ENCODE measurements around the gene SLAMF9. TPM values are rescaled to one million over a fixed set of nuclear protein-coding genes. Genes with fewer than 3 reads are reported as not detected.

SLAMF9 gene
- total and polyA plus RNA-seq, 2 of the 8 experiments (the other 6 are each of a cell fraction or from before 2014, with no cell fraction given): not detected

- Histone ChIP-seq H3K27ac (ENCODE audit: low read depth, low read length) (no peak overlapping the region), H3K14ac (ENCODE audit: insufficient read length) (no peak overlapping the region), H3K36me3 (ENCODE audit: control insufficient read depth in 2 of 4, insufficient read depth in 4 of 4, low read length in 3 of 4) (no peaks in the 10 kb centered on the region), H2BK5ac (ENCODE audit: low read depth, low read length) (no peak overlapping the region), H3K4me1 (replicated peaks in 1 of 4; ENCODE audit: control insufficient read depth in 3 of 4, insufficient read depth in 4 of 4, low read length in 3 of 4) (no peaks in the 10 kb centered on the region; a peak in 1 of 7 replicates), H3K79me2 (ENCODE audit: control insufficient read depth in 1 of 2, insufficient read depth in 2 of 2, low read length in 2 of 2) (no peaks in the 10 kb centered on the region), H3K56ac (replicated peaks; ENCODE audit: insufficient read length, low read depth, low read length) (no peak overlapping the region), H3K18ac (ENCODE audit: extremely low read depth, low read length) (no peak overlapping the region), H3K9me3 (ENCODE audit: insufficient read depth in 2 of 2, low read depth in 1 of 2, low read length in 1 of 2) (no peaks in the 10 kb centered on the region), H2BK12ac (ENCODE audit: low read depth, low read length) (no peak overlapping the region), H3K27me3 (replicated peaks in 1 of 4; ENCODE audit: control insufficient read depth in 3 of 4, extremely low read depth in 1 of 4, insufficient read depth in 3 of 4, low read length in 3 of 4) (no peaks in the 10 kb centered on the region), H3K9ac (replicated peaks in 1 of 4; ENCODE audit: extremely low read depth in 1 of 4, low read depth in 3 of 4, low read length in 3 of 4) (no peak overlapping the region), H3K4me3 (ENCODE audit: extremely low read depth in 1 of 4, insufficient read depth in 2 of 4, low read depth in 3 of 4, low read length in 4 of 4) (no peak overlapping the region), H2AFZ (ENCODE audit: low read length) (no peak overlapping the region), H4K91ac (replicated peaks; ENCODE audit: insufficient read length, low read length) (no peak overlapping the region), H3K4me2 (ENCODE audit: insufficient read depth in 1 of 2, low read depth in 2 of 2, low read length in 2 of 2) (no peak overlapping the region), H4K5ac (ENCODE audit: insufficient read length, low read depth, low read length) (no peak overlapping the region), H3K79me1 (ENCODE audit: low read depth, low read length) (no peaks in the 10 kb centered on the region), H2BK20ac (ENCODE audit: low read length) (no peak overlapping the region), H2BK120ac (replicated peaks; ENCODE audit: low read depth, low read length) (no peak overlapping the region), H3K23ac (ENCODE audit: insufficient read length) (no peak overlapping the region), H3K4ac (replicated peaks; ENCODE audit: insufficient read length, low read depth, low read length) (no peak overlapping the region), H3K23me2 (ENCODE audit: low read depth, low read length) (no peaks in the 10 kb centered on the region), H4K8ac (ENCODE audit: extremely low read depth, insufficient read depth, low read length) (no peak overlapping the region), H2BK15ac (ENCODE audit: low read length) (no peak overlapping the region), H4K20me1 (replicated peaks in 1 of 2; ENCODE audit: control insufficient read depth in 1 of 2, insufficient read depth in 2 of 2, low read length in 2 of 2) (no peaks in the 10 kb centered on the region), H2AK5ac (ENCODE audit: low read depth, low read length) (no peak overlapping the region)
- DNase-seq (ENCODE audit: low read depth in 1 of 2, low spot score in 2 of 2) (no peak), FAIRE-seq (no peak)
- WGBS, 2 experiments (ENCODE audit: extremely low coverage in 1 of 2, insufficient coverage in 1 of 2, insufficient read length in 1 of 2, insufficient replicate concordance in 2 of 2, low coverage in 1 of 2, low lambda C conversion rate in 2 of 2, missing lambda C conversion rate in 1 of 2): 93% methylated on average over 2 of the region's 2 CpGs; no CpG with 5 or more reads in 1 of the 2 experiments
- CTCF ChIA-PET (ENCODE audit: partially characterized antibody): interaction anchor here (1.7 to 2.6 kb wide), 4 partner anchors 11 to 42 kb away, joined by 6 to 9 read pairs (median 6); partner anchors contain the start of gene SLAMF9
- POLR2A ChIA-PET (ENCODE audit: partially characterized antibody): interaction anchor here (1.4 kb wide), 1 partner anchor 12 kb away, joined by 3 read pairs; no protein-coding TSS in a partner anchor
- no peak for TF ChIP-seq SP1 (IDR thresholded peaks at IDR 0.05; ENCODE audit: low read depth, low read length)
- no peak for TF ChIP-seq RBBP5 (IDR thresholded peaks at IDR 0.05; ENCODE audit: borderline replicate concordance, low read depth, low read length)
- TF ChIP-seq NRF1 (IDR thresholded peaks at IDR 0.05; ENCODE audit: low read depth, low read length): no peak
- TF ChIP-seq KDM5A (IDR thresholded peaks at IDR 0.05; ENCODE audit: low read length): no peak
- TF ChIP-seq, protein P1, sequence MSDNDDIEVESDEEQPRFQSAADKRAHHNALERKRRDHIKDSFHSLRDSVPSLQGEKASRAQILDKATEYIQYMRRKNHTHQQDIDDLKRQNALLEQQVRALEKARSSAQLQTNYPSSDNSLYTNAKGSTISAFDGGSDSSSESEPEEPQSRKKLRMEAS (IDR thresholded peaks at IDR 0.05): no peak
- TF ChIP-seq HDAC6 (IDR thresholded peaks at IDR 0.05; ENCODE audit: low read depth, low read length): no peak
- TF ChIP-seq CTBP2 (IDR thresholded peaks at IDR 0.05; ENCODE audit: borderline replicate concordance, insufficient read depth, insufficient read length, low read length): no peak
- TF ChIP-seq EGR1 (IDR thresholded peaks at IDR 0.05; ENCODE audit: borderline replicate concordance, low read depth, low read length): no peak
- no peak for TF ChIP-seq BRCA1 (IDR thresholded peaks at IDR 0.05; ENCODE audit: low read depth, low read length)
- no peak for TF ChIP-seq TCF12 (IDR thresholded peaks at IDR 0.05; ENCODE audit: low read depth, low read length)
- no peak for TF ChIP-seq RNF2 (IDR thresholded peaks at IDR 0.05; ENCODE audit: borderline replicate concordance, low read depth, low read length, missing control alignments, poor library complexity, severe bottlenecking)
- no peak for TF ChIP-seq SRF (IDR thresholded peaks at IDR 0.05; ENCODE audit: low read depth, low read length)
- no peak for TF ChIP-seq RFX5 (IDR thresholded peaks at IDR 0.05; ENCODE audit: borderline replicate concordance, low read depth, low read length)
- TF ChIP-seq TAF1 (IDR thresholded peaks at IDR 0.05; ENCODE audit: low read depth, low read length): no peak
Observed at GRCh38 chr1:159965263-159965662, 11.2 kb upstream of the SLAMF9 start.

All from H1 (cell line).